LNCaP clone FGC (cell line): ENCODE data around the gene ANKRD39.

Source experiments
- DNase-seq: peaks from one replicate; pipeline ENCODE4 v3.0.0-alpha.2; 2011; ENCODE audit warnings: low read depth
- H3K4me3 ChIP-seq: 2 replicates; pipeline ENCODE4 v1.5.1; 2011; ENCODE audit warnings: mild to moderate bottlenecking, low read depth, low read length, control low read depth
- TF ChIP-seq, protein P1 (sequence below): IDR thresholded peaks from 2 replicates; pipeline ENCODE4 v1.5.1; 2012; ENCODE audit warnings: mild to moderate bottlenecking; ENCODE audit not compliant: control insufficient read depth, insufficient read depth; ENCODE audit errors: extremely low read depth

ANKRD39 gene

DNA sequence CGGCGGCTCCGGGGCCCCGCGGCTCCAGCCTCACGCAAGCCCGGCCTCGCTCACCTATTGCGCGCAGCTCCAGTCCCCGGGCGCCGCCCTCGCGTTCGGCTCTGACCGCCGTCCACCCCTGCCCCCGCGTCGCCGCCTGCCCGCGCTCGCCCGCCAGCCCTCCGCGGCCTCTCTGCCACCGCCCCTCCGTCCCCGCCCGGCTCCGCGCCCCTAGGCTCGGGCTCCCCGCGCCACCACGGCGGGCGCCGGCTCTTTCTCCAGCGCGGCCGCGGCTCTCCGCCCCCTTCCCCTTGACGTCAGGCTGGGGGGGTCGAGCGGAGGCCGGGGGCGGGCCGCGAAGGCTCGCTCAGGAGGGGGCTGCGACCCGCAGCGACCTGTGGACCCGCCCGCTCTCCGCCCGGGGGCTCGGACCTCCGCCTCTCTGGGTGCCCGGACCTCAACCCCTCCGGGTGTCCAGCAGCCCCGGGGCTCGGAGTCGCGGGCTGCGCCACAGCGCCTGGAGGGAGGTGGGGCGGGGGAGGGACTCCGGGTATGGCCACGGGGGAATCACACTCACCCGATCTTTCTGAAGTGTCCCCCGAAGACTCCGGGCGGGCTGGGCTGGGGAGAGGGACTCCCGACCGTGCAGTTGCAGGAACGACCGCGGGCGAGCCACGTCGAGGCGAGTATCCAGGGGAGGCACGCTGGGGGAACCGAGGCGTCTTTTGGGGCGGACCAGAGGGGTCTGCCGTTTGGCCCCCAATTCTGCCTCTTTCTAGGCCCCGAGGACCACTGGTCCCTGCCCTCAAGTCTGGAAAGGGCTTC, 12.2 kb upstream of the ANKRD39 start, which contains the start of gene SEMA4C:
Gene SEMA4C (minus strand): TSS at position 259 of the 804 bp plus-strand sequence. CDS start 2,194 bp downstream, outside the sequence.
- TF ChIP-seq, protein P1, sequence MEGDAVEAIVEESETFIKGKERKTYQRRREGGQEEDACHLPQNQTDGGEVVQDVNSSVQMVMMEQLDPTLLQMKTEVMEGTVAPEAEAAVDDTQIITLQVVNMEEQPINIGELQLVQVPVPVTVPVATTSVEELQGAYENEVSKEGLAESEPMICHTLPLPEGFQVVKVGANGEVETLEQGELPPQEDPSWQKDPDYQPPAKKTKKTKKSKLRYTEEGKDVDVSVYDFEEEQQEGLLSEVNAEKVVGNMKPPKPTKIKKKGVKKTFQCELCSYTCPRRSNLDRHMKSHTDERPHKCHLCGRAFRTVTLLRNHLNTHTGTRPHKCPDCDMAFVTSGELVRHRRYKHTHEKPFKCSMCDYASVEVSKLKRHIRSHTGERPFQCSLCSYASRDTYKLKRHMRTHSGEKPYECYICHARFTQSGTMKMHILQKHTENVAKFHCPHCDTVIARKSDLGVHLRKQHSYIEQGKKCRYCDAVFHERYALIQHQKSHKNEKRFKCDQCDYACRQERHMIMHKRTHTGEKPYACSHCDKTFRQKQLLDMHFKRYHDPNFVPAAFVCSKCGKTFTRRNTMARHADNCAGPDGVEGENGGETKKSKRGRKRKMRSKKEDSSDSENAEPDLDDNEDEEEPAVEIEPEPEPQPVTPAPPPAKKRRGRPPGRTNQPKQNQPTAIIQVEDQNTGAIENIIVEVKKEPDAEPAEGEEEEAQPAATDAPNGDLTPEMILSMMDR = no peak
- peak within 1 kb of the TSS; percentile 70 for H3K4me3 ChIP-seq
- DNase-seq = no peak

DNA sequence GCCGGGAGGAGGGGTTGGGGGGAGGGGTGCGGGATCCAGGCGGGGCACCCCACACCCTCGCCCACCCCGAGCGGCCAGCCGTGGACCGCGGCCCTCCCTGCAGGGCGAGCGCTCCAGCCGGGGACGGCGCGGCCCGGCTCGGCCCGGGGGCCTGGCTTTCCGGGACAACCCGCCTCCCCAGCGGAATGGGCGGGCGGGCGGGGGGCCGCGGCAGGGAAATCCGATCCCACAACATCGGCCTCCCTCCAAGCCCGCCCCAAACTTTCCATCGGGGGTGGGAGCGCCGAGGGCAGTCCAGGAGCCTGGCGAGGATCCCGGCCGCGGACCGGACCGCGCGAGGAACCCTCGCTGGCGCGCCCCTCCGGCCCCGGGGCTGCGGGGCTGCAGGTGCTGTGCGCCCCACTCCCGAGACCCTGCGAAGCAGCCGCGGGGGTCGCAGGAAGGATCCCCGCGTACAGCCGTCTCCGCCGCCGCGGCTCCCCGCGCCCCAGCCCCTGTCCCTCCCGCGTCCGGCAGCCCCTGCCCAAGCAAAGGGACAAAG, 11.5 kb upstream of the ANKRD39 start:
- peak overlapping the region; percentile 70 for H3K4me3 ChIP-seq
- TF ChIP-seq, protein P1 = no peak
- no peak for DNase-seq

DNA sequence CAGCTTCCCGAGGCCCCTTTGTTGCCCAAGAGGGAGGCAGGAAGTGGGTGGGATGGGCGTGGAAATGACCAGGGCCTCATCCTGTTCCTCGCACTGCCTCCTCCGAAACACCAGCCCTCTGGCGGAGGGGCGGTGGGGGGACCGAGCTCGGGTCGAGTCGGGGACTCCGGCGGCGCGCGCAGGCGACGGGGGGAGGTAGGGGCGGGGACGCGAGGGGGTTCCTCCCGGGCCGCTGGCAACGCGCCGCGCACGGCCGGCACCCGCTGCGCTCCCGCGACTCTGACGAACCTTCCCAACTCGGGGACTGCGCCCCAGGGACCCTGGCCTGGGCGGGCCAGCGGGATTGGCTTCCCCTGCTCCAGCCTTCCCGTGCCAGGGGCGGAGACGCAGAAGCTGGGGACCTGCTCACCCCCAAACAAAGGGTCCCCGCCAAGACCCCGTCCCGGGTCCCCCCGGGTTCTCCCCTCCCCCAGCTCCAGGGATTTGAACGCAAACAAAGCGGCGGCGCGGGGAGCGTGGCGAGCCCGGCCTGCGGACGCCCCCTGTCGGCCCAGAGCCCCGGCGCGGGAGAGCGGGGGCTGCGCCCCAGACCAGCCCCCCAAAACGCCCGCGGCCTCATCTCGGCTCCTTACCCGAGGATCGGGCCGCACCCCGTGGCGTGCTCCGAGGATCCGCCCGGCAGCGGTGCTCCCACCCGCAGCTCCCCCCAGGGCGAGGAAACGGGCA, 10.9 kb upstream of the ANKRD39 start:
- no peak for DNase-seq
- peak overlapping the region; percentile 70 for H3K4me3 ChIP-seq
- TF ChIP-seq, protein P1 = peak; percentile 62

DNA sequence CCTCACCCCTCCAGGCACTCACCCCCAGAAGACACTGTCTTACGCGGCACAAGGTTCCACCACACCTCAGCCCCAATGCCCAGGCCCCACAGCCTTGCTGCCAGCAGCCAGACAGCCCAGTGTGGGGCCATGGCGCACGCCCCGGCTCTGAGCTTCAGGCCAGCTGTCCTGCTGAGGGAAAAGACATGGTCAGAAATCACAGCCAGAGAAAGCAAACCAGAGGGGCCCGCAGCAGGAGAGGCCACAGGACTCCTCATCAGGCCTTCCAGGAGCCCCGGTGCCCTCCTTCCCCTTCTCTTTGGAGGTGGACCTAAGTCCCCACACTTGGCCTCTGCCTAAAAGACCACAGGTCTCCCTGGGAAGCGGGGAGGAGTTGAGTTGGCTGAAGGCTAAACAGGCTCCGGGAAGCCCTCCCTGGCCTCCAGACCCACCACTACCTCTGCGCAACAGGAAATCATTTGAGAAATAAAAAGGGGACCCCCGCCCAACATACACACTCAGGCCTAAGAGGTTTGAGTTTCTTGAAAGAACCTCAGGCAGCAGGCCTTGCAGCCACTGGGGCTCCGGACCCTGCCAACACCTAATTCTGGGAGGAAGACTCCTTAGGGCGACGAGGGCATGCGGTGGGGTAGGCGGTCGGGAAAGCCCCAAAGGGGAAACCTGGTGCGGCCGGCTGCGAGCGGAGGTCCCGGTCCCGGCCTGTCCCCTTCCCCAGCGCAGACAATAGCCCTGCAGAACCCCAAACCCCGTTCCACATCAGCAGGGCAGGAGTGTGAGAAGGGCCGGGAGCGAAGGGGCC, 10.1 kb upstream of the ANKRD39 start:
- peak overlapping the region; percentile 70 for H3K4me3 ChIP-seq
- TF ChIP-seq, protein P1 = no peak
- DNase-seq = no peak

DNA sequence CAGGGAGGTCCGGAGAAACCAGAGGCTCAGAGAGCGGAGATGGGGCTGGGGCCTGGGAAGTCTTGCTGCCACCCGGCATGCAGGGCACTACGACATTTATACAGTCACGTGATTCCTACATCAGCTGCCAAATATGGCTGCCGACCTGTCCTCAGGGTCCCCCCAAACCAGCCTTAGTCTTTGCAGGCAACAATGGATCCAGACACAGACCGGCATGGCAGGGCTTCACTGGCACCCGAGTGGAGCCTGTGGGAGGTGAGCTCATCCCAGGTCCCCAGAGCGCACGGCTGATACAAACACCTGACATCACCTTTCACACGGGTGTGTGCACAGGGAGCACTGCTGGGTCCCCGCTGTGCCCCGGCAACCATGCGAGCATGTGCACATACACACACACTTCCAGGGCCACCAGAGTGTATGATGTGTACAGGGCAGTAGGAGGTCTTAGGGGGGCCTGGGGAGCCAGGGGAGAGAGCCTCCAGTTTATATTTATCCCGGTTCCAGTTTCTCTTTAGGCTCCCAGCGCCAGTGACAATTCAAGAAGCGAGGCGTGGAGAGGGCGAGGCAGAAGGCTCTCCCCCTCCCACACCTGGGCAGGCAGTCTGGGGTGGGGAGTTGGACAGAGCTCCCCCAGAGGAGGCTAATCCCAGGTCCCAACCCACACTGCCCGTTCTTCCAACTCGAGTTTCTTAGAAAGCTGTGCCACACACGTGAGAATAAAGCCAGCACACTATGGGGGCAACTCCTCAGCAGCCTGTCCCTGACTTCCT, 9.4 kb upstream of the ANKRD39 start:
- H3K4me3 ChIP-seq = no peak overlapping the region
- DNase-seq = no peak
- TF ChIP-seq, protein P1 = no peak

DNA sequence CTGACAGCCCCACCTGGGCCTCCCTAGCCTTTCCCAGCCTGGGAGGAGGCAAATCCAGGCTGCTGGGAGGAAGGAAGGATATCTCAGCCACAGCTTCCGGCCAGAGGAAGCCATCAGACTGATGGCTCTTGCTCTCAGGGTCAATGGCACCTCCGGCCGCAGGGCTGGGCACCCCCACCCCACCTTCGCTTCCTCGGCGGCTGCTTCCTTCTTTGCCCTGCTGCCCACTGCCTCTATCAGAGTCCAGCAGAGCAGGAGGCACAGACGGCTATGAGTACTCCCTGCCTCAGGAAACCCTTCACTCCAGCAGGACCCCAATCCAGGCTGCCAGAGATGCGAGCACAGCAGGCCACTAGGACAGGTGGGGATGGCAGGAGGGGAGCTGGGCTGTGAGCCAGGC, 8.8 kb upstream of the ANKRD39 start:
- TF ChIP-seq, protein P1 = no peak
- no peak overlapping the region for H3K4me3 ChIP-seq
- DNase-seq = no peak
